ENCODE results near the gene ZFP28. TPM values are rescaled to one million over a fixed set of nuclear protein-coding genes. Genes with fewer than 3 reads are reported as not detected.

Gene ZFP28
- total and polyA plus RNA-seq, 4 donors = 2.7 to 12.9 (median 5.3) TPM

DNA sequence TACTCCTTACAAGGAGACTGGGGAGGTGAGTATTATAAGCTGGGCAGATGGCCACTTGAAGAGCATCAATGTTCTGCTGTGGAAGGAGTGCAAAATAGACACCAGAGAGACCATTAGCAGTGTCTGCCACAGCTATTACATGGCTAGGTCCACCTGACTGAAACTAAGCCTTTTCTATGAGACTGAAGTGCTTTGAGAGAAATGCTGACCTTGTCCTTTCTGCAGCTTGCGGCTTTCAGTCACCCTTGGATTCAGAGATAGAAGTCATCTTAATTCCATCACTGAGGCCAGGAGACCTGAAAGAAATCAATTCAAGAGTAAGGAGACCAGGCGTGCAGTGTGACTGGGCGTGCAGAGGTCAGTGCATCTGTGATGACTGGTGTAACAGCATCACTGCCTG, 1.3 kb upstream of the ZFP28 start:
- ATAC-seq (ENCODE audit: insufficient read depth, low FRiP score) = no peak
- DNase-seq = no peak
- Histone ChIP-seq H3K4me1 (ENCODE audit: control insufficient read depth in 5 of 5, insufficient read depth in 5 of 5, low read length in 5 of 5) (peaks cover 0 to 8% (median 4%) of the 10 kb centered on the region in 5 donors), H3K9ac (ENCODE audit: insufficient read depth in 1 of 2, low read length in 2 of 2) (no peak overlapping the region), H3K4me3 (no peak overlapping the region), H3K9me3 (ENCODE audit: control insufficient read depth in 4 of 4, insufficient read depth in 3 of 4, low read length in 3 of 4) (peaks cover 0 to 43% (median 21%) of the 10 kb centered on the region in 4 donors), H3K36me3 (ENCODE audit: control insufficient read depth in 4 of 4, insufficient read depth in 4 of 4, low read length in 4 of 4) (peaks cover 0 to 31% (median 17%) of the 10 kb centered on the region in 4 donors), H3K27me3 (ENCODE audit: control insufficient read depth in 3 of 3, insufficient read depth in 3 of 3, low read length in 2 of 3) (no peaks in the 10 kb centered on the region), H3K27ac (ENCODE audit: low read depth in 1 of 2, low read length in 1 of 2) (no peak overlapping the region)
- TF ChIP-seq, protein P1, sequence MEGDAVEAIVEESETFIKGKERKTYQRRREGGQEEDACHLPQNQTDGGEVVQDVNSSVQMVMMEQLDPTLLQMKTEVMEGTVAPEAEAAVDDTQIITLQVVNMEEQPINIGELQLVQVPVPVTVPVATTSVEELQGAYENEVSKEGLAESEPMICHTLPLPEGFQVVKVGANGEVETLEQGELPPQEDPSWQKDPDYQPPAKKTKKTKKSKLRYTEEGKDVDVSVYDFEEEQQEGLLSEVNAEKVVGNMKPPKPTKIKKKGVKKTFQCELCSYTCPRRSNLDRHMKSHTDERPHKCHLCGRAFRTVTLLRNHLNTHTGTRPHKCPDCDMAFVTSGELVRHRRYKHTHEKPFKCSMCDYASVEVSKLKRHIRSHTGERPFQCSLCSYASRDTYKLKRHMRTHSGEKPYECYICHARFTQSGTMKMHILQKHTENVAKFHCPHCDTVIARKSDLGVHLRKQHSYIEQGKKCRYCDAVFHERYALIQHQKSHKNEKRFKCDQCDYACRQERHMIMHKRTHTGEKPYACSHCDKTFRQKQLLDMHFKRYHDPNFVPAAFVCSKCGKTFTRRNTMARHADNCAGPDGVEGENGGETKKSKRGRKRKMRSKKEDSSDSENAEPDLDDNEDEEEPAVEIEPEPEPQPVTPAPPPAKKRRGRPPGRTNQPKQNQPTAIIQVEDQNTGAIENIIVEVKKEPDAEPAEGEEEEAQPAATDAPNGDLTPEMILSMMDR (IDR thresholded peaks at IDR 0.05; ENCODE audit: control extremely low read depth, extremely low read depth) = no peak
- 92 to 93% methylated on average over 3 of the region's 3 CpGs for WGBS, 2 donors

DNA sequence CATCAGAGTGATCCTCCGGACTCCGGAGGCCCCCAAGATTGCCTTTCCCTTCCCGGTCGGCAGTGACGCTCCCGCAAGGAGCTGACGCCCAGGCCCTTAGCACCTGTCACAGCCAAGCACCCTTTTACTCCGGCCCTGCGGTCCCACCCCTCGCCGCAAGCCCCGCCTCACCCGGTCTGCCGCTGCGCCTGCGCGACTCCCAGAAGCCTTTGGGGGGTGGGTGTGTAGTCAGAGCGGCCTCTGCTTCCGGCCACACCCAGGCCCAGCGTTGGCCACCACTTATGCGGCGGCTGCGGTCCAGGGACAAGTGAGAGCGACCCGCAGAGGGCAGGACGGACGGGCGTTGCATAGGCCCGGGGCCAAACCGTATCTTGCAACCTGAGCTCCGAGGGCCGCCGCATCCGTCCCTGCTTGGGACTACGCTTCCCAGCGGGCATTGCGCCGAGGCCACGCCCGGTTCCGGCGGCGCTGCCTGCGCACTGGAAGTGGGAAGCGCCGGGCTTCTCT, 441 bp upstream of the ZFP28 start:
- Histone ChIP-seq H3K9me3 (ENCODE audit: control insufficient read depth in 4 of 4, insufficient read depth in 3 of 4, low read length in 3 of 4) (peaks cover 0 to 44% (median 20%) of the 10 kb centered on the region in 4 donors), H3K27ac (ENCODE audit: low read depth in 1 of 2, low read length in 1 of 2) (peak overlapping the region; percentile 90 to 92), H3K9ac (ENCODE audit: insufficient read depth in 1 of 2, low read length in 2 of 2) (peak overlapping the region; percentile 33 to 50), H3K4me3 (peak overlapping the region; percentile 67), H3K4me1 (ENCODE audit: control insufficient read depth in 5 of 5, insufficient read depth in 5 of 5, low read length in 5 of 5) (peaks cover 0 to 8% (median 4%) of the 10 kb centered on the region in 5 donors), H3K36me3 (ENCODE audit: control insufficient read depth in 4 of 4, insufficient read depth in 4 of 4, low read length in 4 of 4) (peaks cover under 1 to 32% (median 19%) of the 10 kb centered on the region in 4 donors), H3K27me3 (ENCODE audit: control insufficient read depth in 3 of 3, insufficient read depth in 3 of 3, low read length in 2 of 3) (no peaks in the 10 kb centered on the region)
- DNase-seq (peak; percentile 92 to 95 (median 93)), ATAC-seq (ENCODE audit: insufficient read depth, low FRiP score) (peak; percentile 96)
- TF ChIP-seq, protein P1 (IDR thresholded peaks at IDR 0.05; ENCODE audit: control extremely low read depth, extremely low read depth) = no peak
- WGBS, 2 donors = 0 to 1% methylated on average over 42 to 46 of the region's 46 CpGs

DNA sequence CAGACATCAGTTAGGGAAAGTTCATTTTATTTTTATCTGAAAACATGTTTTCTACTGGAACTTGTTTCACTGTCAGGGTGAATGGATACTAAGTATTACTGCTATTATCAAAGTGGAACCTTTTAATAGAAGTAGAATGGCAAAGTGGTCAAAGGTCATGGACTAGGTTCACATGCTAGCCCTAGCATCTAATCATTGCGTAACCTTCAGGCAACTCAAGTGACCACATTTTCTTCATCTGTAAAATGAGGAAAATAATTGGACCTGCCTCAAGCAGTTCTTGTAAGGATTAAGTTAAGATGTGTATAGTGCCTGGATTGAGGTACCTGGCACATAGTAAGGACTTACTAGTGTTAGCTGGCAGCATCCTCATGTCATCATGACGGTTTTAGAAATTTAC, 5.0 kb downstream of the ZFP28 start:
- no peaks in the 10 kb centered on the region for H3K27me3 ChIP-seq (ENCODE audit: control insufficient read depth in 3 of 3, insufficient read depth in 3 of 3, low read length in 2 of 3)
- no peak overlapping the region for H3K4me3 ChIP-seq
- DNase-seq = no peak
- H3K27ac ChIP-seq (ENCODE audit: low read depth in 1 of 2, low read length in 1 of 2) = no peak overlapping the region
- H3K9ac ChIP-seq (ENCODE audit: insufficient read depth in 1 of 2, low read length in 2 of 2) = no peak overlapping the region
- TF ChIP-seq, protein P1 (IDR thresholded peaks at IDR 0.05; ENCODE audit: control extremely low read depth, extremely low read depth) = no peak
- no peak for ATAC-seq (ENCODE audit: insufficient read depth, low FRiP score)
- peaks cover 0 to 8% (median 2%) of the 10 kb centered on the region in 5 donors for H3K4me1 ChIP-seq (ENCODE audit: control insufficient read depth in 5 of 5, insufficient read depth in 5 of 5, low read length in 5 of 5)
- peaks cover 10 to 65% (median 40%) of the 10 kb centered on the region in 4 donors for H3K36me3 ChIP-seq (ENCODE audit: control insufficient read depth in 4 of 4, insufficient read depth in 4 of 4, low read length in 4 of 4)
- H3K9me3 ChIP-seq (ENCODE audit: control insufficient read depth in 4 of 4, insufficient read depth in 3 of 4, low read length in 3 of 4) = peaks cover 11 to 47% (median 32%) of the 10 kb centered on the region in 4 donors
- WGBS, 2 donors = 97% methylated on average over 2 of the region's 2 CpGs

DNA sequence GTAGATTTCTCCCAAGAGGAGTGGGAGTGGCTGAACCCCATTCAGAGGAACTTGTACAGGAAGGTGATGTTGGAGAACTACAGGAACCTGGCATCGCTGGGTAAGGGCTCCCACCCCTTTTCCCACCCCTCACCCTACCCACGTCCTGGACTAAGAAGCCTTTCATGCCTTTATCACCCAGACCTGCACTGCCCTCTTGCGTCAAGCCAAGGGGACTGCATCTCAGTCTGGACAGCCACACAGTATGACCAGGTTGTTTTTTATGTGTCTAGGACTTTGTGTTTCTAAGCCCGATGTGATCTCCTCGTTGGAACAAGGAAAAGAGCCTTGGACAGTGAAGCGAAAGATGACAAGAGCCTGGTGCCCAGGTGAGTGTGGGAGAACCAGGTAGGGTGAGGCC, 8.8 kb downstream of the ZFP28 start:
- Histone ChIP-seq H3K27me3 (ENCODE audit: control insufficient read depth in 3 of 3, insufficient read depth in 3 of 3, low read length in 2 of 3) (no peaks in the 10 kb centered on the region), H3K9me3 (ENCODE audit: control insufficient read depth in 4 of 4, insufficient read depth in 3 of 4, low read length in 3 of 4) (peaks cover 17 to 49% (median 39%) of the 10 kb centered on the region in 4 donors), H3K9ac (ENCODE audit: insufficient read depth in 1 of 2, low read length in 2 of 2) (no peak overlapping the region), H3K36me3 (ENCODE audit: control insufficient read depth in 4 of 4, insufficient read depth in 4 of 4, low read length in 4 of 4) (peaks cover 28 to 78% (median 48%) of the 10 kb centered on the region in 4 donors), H3K4me3 (no peak overlapping the region), H3K27ac (ENCODE audit: low read depth in 1 of 2, low read length in 1 of 2) (no peak overlapping the region), H3K4me1 (ENCODE audit: control insufficient read depth in 5 of 5, insufficient read depth in 5 of 5, low read length in 5 of 5) (no peaks in the 10 kb centered on the region)
- ATAC-seq (ENCODE audit: insufficient read depth, low FRiP score) (no peak), DNase-seq (no peak)
- 68 to 71% methylated on average over 6 of the region's 6 CpGs for WGBS, 2 donors
- TF ChIP-seq, protein P1 (IDR thresholded peaks at IDR 0.05; ENCODE audit: control extremely low read depth, extremely low read depth) = no peak

Measured in lung (tissue), 12 donors.